Testis (tissue), 3 donors: ENCODE data around the gene ERI3. TPM values are rescaled to one million over a fixed set of nuclear protein-coding genes. Genes with fewer than 3 reads are reported as not detected.

Experiments used
- DNase-seq: peaks from one replicate; pipeline ENCODE4 v3.0.0-alpha.2; 2019
- H3K27ac ChIP-seq, 2 donors: fragments of 200-600 bp; sonication (generic); one replicate each; pipeline ENCODE4 v1.5.1; 2019
- H3K27me3 ChIP-seq: fragments of 200-600 bp; sonication (generic); one replicate; pipeline ENCODE4 v1.5.1; 2019
- H3K36me3 ChIP-seq: fragments of 200-600 bp; sonication (generic); one replicate; pipeline ENCODE4 v1.5.1; 2017; ENCODE audit warnings: low read depth; ENCODE audit errors: missing control alignments
- H3K4me1 ChIP-seq: fragments of 200-600 bp; sonication (generic); one replicate; pipeline ENCODE4 v1.5.1; 2019
- H3K4me3 ChIP-seq, 2 donors: fragments of 200-600 bp; sonication (generic); one replicate each; pipeline ENCODE4 v1.5.1; 2017 to 2019
- H3K9me3 ChIP-seq: fragments of 200-600 bp; sonication (generic); one replicate; pipeline ENCODE4 v1.5.1; 2017
- POLR2A ChIP-seq: fragments of 450-650 bp; IDR thresholded peaks from one replicate; pipeline ENCODE4 v1.6.1; 2017; ENCODE audit warnings: antibody characterized with exemption, mild to moderate bottlenecking, moderate library complexity
- WGBS, 2 donors: methylation state at CpG; one replicate each; pipeline ENCODE4 v1.1.5; 2018; 5-methylcytosine and 5-hydroxymethylcytosine counted together
- intact Hi-C: fragments of 100-400 bp; cut with DNase I; formaldehyde crosslinking; loops from one replicate; pipeline ENCODE4 v1.15.1; 2023; ENCODE audit warnings: low total_unique reads
- polyA plus RNA-seq: library from polyadenylated mRNA; stranded (reverse); fragments of 350-450 nt; fragmentation: Illumina TruSeq; extraction: RNeasy Lipid Tissue Mini Kit (QIAGEN cat#74804); gene quantifications from one replicate; pipeline ENCODE4 v1.2.3, GENCODE V29; 2014; ENCODE audit warnings: low read depth, low replicate concordance; ENCODE audit not compliant: insufficient read depth
- total RNA-seq, 2 donors: library from RNA; depleted of rRNA; stranded (reverse); fragments of >200 nt; gene quantifications; one replicate each; pipeline ENCODE4 v1.2.3, GENCODE V29; 2016
- TF ChIP-seq, protein P1 (sequence below), 3 experiments: fragments of 450-650 bp in 2 of 3; fragments of 200-600 bp in 1 of 3; sonication (generic) in 1 of 3; IDR thresholded peaks; one replicate each; pipeline ENCODE4 v1.5.1; 2016 to 2019; ENCODE audit warnings: antibody characterized with exemption in 3 of 3, mild to moderate bottlenecking in 2 of 3, moderate library complexity in 1 of 3

ERI3 gene
- total and polyA plus RNA-seq, 3 donors from 2014 or later, result 104 to 140 (median 109) TPM

DNA sequence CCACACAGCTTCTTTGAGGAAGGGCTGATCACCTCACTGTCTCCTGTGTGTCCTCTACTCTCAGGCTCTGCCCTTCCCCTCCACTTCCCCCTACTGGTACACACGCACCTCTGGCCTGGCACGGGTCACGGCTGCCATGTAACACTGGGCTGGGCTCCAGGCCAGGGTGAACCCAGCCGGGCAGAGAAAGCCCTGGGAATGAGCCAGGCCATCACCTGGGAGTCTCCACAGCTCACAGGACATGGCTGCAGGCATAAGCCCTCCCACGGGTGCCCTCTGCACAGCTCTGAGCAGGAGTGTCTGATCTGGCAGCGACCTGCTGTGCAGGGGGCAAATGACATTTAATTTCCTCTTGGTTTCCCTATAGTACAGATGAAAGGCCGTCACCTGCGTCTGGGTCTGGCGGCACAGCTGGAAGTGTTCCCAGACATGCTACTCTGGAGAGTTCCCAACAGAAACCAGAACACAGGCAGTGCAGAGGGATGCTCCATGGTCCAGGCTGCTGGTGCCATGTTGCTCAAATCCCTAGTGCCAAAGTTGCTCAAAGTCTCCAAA lies 61.2 kb downstream of the ERI3 start:
- no peaks in the 10 kb centered on the region for H3K9me3 ChIP-seq
- 61 to 63% methylated on average over 4 to 9 of the region's 9 CpGs for WGBS, 2 donors
- no peaks in the 10 kb centered on the region for H3K4me1 ChIP-seq
- TF ChIP-seq POLR2A, result no peak
- TF ChIP-seq, protein P1, sequence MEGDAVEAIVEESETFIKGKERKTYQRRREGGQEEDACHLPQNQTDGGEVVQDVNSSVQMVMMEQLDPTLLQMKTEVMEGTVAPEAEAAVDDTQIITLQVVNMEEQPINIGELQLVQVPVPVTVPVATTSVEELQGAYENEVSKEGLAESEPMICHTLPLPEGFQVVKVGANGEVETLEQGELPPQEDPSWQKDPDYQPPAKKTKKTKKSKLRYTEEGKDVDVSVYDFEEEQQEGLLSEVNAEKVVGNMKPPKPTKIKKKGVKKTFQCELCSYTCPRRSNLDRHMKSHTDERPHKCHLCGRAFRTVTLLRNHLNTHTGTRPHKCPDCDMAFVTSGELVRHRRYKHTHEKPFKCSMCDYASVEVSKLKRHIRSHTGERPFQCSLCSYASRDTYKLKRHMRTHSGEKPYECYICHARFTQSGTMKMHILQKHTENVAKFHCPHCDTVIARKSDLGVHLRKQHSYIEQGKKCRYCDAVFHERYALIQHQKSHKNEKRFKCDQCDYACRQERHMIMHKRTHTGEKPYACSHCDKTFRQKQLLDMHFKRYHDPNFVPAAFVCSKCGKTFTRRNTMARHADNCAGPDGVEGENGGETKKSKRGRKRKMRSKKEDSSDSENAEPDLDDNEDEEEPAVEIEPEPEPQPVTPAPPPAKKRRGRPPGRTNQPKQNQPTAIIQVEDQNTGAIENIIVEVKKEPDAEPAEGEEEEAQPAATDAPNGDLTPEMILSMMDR (IDR thresholded peaks at IDR 0.05), result no peak
- H3K27me3 ChIP-seq, result no peaks in the 10 kb centered on the region
- DNase-seq, result no peak
- no peaks in the 10 kb centered on the region for H3K36me3 ChIP-seq
- intact Hi-C loops, result no loop called here
- H3K27ac ChIP-seq, result no peak overlapping the region
- H3K4me3 ChIP-seq, result no peak overlapping the region

DNA sequence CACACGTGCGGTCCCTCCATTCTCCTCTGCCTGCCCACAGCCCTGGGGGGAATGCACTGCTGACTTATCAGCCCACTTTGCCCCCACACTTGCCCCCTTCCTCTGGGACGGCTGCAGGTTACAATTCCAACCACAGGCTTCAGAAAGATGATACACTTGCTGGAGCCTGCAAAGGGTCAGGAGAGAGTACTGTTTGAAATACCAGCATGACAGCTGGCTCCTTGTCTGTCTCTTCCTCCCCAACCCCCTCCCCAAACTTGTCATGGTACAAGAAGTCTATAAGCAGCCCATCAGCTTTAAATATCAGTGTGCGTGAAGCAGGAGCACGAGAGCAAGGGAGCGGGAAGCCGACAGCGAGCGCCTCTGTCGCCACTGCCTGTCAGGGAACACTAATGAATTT lies 62.4 kb downstream of the ERI3 start:
- TF ChIP-seq POLR2A, result no peak
- TF ChIP-seq, protein P1 (IDR thresholded peaks at IDR 0.05), result no peak
- WGBS, 2 donors, result 92 to 95% methylated on average over 8 to 10 of the region's 10 CpGs
- no peak for DNase-seq
- intact Hi-C loops, result no loop called here
- Histone ChIP-seq H3K27ac (no peak overlapping the region), H3K4me1 (no peaks in the 10 kb centered on the region), H3K9me3 (no peaks in the 10 kb centered on the region), H3K4me3 (no peak overlapping the region), H3K27me3 (no peaks in the 10 kb centered on the region), H3K36me3 (no peaks in the 10 kb centered on the region)

DNA sequence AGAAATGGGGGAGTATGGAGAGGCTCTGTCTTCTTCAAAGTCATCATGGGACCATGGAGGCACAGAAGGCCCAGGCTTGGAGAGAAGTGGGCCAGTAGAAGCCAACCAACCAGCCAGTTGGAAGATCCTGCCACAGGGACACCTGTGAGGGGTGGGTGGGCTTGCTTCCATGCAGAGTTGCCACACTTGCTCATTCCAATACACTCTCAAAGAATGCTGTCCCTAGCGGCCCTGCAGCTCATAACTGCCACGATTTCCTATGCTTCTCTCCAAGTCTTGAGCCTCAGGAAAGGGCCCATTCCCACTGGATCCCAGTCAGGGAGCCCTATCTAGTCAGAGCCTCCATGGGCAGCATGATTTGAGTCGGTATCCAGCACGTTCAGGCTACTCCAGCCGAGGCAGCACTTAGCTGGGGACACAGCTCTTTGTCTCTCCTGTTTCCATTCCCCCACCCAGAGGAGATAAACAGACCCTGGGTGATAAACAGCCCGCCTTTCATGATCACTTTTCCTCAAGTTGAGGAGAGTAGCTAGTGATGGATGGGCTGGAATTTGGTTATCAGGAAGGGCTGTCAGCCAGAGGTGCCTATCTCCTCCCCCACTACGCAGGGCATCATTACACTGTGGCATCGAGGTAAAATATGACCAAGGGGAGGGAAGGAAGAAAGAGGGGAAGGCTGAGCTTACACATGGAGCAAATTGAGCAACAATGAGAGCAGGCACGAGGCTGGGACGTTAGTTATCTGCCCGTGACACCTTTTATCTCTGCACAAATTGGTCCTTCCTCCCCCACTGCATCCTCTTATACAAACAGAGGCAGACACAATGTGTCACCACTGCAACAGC lies 64.6 kb downstream of the ERI3 start:
- H3K27me3 ChIP-seq, result no peaks in the 10 kb centered on the region
- intact Hi-C loops, result no loop called here
- H3K9me3 ChIP-seq, result no peaks in the 10 kb centered on the region
- DNase-seq, result peak; percentile 22
- WGBS, 2 donors, result 60 to 75% methylated on average over 11 of the region's 11 CpGs
- TF ChIP-seq POLR2A, result no peak
- TF ChIP-seq, protein P1 (IDR thresholded peaks at IDR 0.05), result no peak
- H3K36me3 ChIP-seq, result no peaks in the 10 kb centered on the region
- H3K4me1 ChIP-seq, result no peaks in the 10 kb centered on the region
- H3K4me3 ChIP-seq, result no peak overlapping the region
- no peak overlapping the region for H3K27ac ChIP-seq

GRCh38 chr1:44289530-44289929 lies 65.5 kb downstream of the ERI3 start:
- no peaks in the 10 kb centered on the region for H3K27me3 ChIP-seq
- no peaks in the 10 kb centered on the region for H3K9me3 ChIP-seq
- H3K36me3 ChIP-seq, result no peaks in the 10 kb centered on the region
- H3K4me1 ChIP-seq, result peaks cover 4% of the 10 kb centered on the region
- no peak for DNase-seq
- no peak for TF ChIP-seq POLR2A
- TF ChIP-seq, protein P1 (IDR thresholded peaks at IDR 0.05), result no peak
- intact Hi-C loops, result no loop called here
- 66 to 83% methylated on average over 7 of the region's 7 CpGs for WGBS, 2 donors
- no peak overlapping the region for H3K4me3 ChIP-seq
- H3K27ac ChIP-seq, result no peak overlapping the region
